ENCODE data around the gene PLS1. TPM values are rescaled to one million over a fixed set of nuclear protein-coding genes. Genes with fewer than 3 reads are reported as not detected.

Gene PLS1
- total and polyA plus RNA-seq, 2 of the 8 experiments (the other 6 are each of a cell fraction or from before 2014, with no cell fraction given): 18.7 to 44.7 TPM

DNA sequence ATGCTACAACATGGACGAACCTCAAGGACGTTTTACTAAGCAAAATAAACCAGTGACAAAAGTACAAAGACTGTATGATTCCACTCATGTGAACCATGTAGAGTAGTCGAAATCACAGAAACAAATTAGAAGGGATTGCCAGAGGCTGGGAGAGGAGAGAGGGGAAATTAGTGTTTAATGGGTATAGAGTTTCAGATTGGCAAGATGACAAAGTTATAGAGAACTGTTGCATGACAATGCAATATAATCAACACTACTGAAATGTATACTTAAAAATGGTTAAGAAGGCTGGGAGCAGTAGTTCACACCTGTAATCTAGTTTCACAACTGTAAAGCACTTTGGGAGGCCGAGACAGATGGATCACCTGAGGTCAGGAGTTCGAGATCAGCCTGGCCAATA is 36.9 kb downstream of the PLS1 start:
- ChIA-PET POLR2A (ENCODE audit: partially characterized antibody) (no interaction called here), CTCF (ENCODE audit: partially characterized antibody) (interaction anchor here (0.7 kb wide), 1 partner anchor 1365 kb away, joined by 3 read pairs; no protein-coding TSS in a partner anchor)
- 81% methylated on average over 5 of the region's 5 CpGs; no CpG with 5 or more reads in 1 of the 2 experiments for WGBS, 2 experiments (ENCODE audit: extremely low coverage in 1 of 2, insufficient coverage in 1 of 2, insufficient read length in 1 of 2, insufficient replicate concordance in 2 of 2, low coverage in 1 of 2, low lambda C conversion rate in 2 of 2, missing lambda C conversion rate in 1 of 2)

More for the DNA sequence above, 36.9 kb downstream of the PLS1 start:
- no peaks in the 10 kb centered on the region for H3K4me1 ChIP-seq (replicated peaks in 1 of 4; ENCODE audit: control insufficient read depth in 3 of 4, insufficient read depth in 4 of 4, low read length in 3 of 4)
- no peak overlapping the region for H3K23ac ChIP-seq (ENCODE audit: insufficient read length)
- H3K27me3 ChIP-seq (replicated peaks in 1 of 4; ENCODE audit: control insufficient read depth in 3 of 4, extremely low read depth in 1 of 4, insufficient read depth in 3 of 4, low read length in 3 of 4): no peaks in the 10 kb centered on the region
- H4K8ac ChIP-seq (ENCODE audit: extremely low read depth, insufficient read depth, low read length): no peak overlapping the region
- DNase-seq (ENCODE audit: low read depth in 1 of 2, low spot score in 2 of 2) (no peak), FAIRE-seq (no peak)
- H2BK12ac ChIP-seq (ENCODE audit: low read depth, low read length): no peak overlapping the region
- H2BK5ac ChIP-seq (ENCODE audit: low read depth, low read length): no peak overlapping the region
- H3K14ac ChIP-seq (ENCODE audit: insufficient read length): no peak overlapping the region
- no peaks in the 10 kb centered on the region for H3K79me2 ChIP-seq (ENCODE audit: control insufficient read depth in 1 of 2, insufficient read depth in 2 of 2, low read length in 2 of 2)
- H3K23me2 ChIP-seq (ENCODE audit: low read depth, low read length): no peaks in the 10 kb centered on the region
- no peaks in the 10 kb centered on the region for H3K79me1 ChIP-seq (ENCODE audit: low read depth, low read length)
- H3K4me3 ChIP-seq (ENCODE audit: extremely low read depth in 1 of 4, insufficient read depth in 2 of 4, low read depth in 3 of 4, low read length in 4 of 4): no peak overlapping the region
- no peak overlapping the region for H2AFZ ChIP-seq (ENCODE audit: low read length)
- no peaks in the 10 kb centered on the region for H4K20me1 ChIP-seq (replicated peaks in 1 of 2; ENCODE audit: control insufficient read depth in 1 of 2, insufficient read depth in 2 of 2, low read length in 2 of 2)
- no peak overlapping the region for H2AK5ac ChIP-seq (ENCODE audit: low read depth, low read length)
- no peak overlapping the region for H3K18ac ChIP-seq (ENCODE audit: extremely low read depth, low read length)
- TF ChIP-seq CEBPB (IDR thresholded peaks at IDR 0.05; ENCODE audit: low read depth, low read length): no peak
- no peak overlapping the region for H4K5ac ChIP-seq (ENCODE audit: insufficient read length, low read depth, low read length)
- H3K56ac ChIP-seq (replicated peaks; ENCODE audit: insufficient read length, low read depth, low read length): no peak overlapping the region
- no peak overlapping the region for H2BK120ac ChIP-seq (replicated peaks; ENCODE audit: low read depth, low read length)
- H3K4ac ChIP-seq (replicated peaks; ENCODE audit: insufficient read length, low read depth, low read length): no peak overlapping the region
- no peak overlapping the region for H2BK20ac ChIP-seq (ENCODE audit: low read length)
- H3K36me3 ChIP-seq (ENCODE audit: control insufficient read depth in 2 of 4, insufficient read depth in 4 of 4, low read length in 3 of 4): no peaks in the 10 kb centered on the region
- no peak overlapping the region for H3K27ac ChIP-seq (ENCODE audit: low read depth, low read length)
- no peak overlapping the region for H3K9ac ChIP-seq (replicated peaks in 1 of 4; ENCODE audit: extremely low read depth in 1 of 4, low read depth in 3 of 4, low read length in 3 of 4)
- H3K9me3 ChIP-seq (ENCODE audit: insufficient read depth in 2 of 2, low read depth in 1 of 2, low read length in 1 of 2): no peaks in the 10 kb centered on the region
- H3K4me2 ChIP-seq (ENCODE audit: insufficient read depth in 1 of 2, low read depth in 2 of 2, low read length in 2 of 2): no peak overlapping the region
- no peak overlapping the region for H4K91ac ChIP-seq (replicated peaks; ENCODE audit: insufficient read length, low read length)
- H2BK15ac ChIP-seq (ENCODE audit: low read length): no peak overlapping the region
